ENCODE data around the gene PCBP3. TPM values are rescaled to one million over a fixed set of nuclear protein-coding genes. Genes with fewer than 3 reads are reported as not detected.

PCBP3 gene
- total RNA-seq, 1 donor, result 1.1 TPM

DNA sequence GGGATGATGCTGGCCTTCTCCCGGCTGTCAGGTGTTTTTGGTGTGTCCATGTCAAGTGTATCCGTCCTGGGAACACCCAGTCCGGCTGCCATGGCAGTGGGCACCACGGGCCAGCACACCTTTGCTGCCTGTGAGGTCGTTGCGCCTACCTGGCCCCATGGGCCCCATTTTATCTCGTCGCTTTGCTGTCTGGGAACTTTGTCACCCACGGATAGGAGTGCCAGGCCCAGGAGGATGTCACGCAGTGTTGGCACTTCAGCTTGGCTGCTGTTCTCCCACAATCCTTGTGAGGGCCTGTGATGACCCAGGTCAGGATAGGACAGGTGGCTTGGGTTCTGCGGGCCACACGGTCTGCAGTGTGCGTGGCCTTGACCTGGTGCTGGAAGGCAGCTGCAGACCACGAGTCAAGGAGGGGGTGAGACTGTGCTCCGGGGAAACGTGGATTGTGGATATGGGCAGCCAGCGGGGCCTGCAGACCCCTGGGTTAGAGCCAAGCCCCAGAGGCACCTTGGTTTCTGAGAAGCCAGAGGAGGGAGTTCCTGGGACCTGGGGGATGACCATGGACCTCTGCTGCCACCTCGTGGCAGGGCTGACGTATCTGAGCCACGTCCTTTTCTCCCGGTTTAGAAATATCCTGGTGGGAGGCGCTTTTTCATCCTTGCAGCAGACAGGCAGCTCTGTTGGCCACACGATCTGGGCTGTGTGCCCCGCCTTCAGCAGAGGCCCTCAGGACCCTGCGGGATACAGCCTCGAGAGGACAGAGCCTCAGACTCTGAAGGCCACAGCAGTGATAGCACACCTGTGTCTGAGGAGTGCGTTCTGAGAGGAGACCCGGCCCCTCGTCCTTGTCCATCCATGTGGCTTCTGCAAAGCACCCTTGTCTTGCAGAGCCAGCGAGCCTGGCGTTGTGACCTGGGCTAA is 176.9 kb downstream of the PCBP3 start:
- Histone ChIP-seq H3K4me1 (ENCODE audit: insufficient read depth, low read length) (peaks cover 21% of the 10 kb centered on the region), H3K79me2 (ENCODE audit: insufficient read depth, low read length) (no peaks in the 10 kb centered on the region), H3K36me3 (ENCODE audit: insufficient read depth, low read length) (no peaks in the 10 kb centered on the region), H2AFZ (ENCODE audit: low read length) (no peak overlapping the region), H3K4me2 (ENCODE audit: insufficient read depth, low read length) (no peak overlapping the region), H4K20me1 (ENCODE audit: insufficient read depth, low read length) (no peaks in the 10 kb centered on the region), H3K27ac (ENCODE audit: low read depth, low read length) (peak overlapping the region; percentile 84), H3K27me3 (ENCODE audit: insufficient read depth, low read length) (peaks cover 14% of the 10 kb centered on the region), H3K9me3 (ENCODE audit: low read depth, low read length) (no peaks in the 10 kb centered on the region), H3K4me3 (ENCODE audit: insufficient read depth, low read length) (no peak overlapping the region)
- DNase-seq (ENCODE audit: insufficient read length, low spot score, missing footprints), result peak; percentile 99
- TF ChIP-seq, protein P1, sequence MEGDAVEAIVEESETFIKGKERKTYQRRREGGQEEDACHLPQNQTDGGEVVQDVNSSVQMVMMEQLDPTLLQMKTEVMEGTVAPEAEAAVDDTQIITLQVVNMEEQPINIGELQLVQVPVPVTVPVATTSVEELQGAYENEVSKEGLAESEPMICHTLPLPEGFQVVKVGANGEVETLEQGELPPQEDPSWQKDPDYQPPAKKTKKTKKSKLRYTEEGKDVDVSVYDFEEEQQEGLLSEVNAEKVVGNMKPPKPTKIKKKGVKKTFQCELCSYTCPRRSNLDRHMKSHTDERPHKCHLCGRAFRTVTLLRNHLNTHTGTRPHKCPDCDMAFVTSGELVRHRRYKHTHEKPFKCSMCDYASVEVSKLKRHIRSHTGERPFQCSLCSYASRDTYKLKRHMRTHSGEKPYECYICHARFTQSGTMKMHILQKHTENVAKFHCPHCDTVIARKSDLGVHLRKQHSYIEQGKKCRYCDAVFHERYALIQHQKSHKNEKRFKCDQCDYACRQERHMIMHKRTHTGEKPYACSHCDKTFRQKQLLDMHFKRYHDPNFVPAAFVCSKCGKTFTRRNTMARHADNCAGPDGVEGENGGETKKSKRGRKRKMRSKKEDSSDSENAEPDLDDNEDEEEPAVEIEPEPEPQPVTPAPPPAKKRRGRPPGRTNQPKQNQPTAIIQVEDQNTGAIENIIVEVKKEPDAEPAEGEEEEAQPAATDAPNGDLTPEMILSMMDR (IDR thresholded peaks at IDR 0.05; ENCODE audit: extremely low read depth, low read depth, low read length), result peak; percentile 83

GRCh38 chr21:45821315-45821962 is 177.9 kb downstream of the PCBP3 start:
- Histone ChIP-seq H3K27me3 (ENCODE audit: insufficient read depth, low read length) (peaks cover 21% of the 10 kb centered on the region), H3K79me2 (ENCODE audit: insufficient read depth, low read length) (no peaks in the 10 kb centered on the region), H4K20me1 (ENCODE audit: insufficient read depth, low read length) (no peaks in the 10 kb centered on the region), H3K9me3 (ENCODE audit: low read depth, low read length) (no peaks in the 10 kb centered on the region), H2AFZ (ENCODE audit: low read length) (no peak overlapping the region), H3K27ac (ENCODE audit: low read depth, low read length) (no peak overlapping the region), H3K4me3 (ENCODE audit: insufficient read depth, low read length) (no peak overlapping the region), H3K4me2 (ENCODE audit: insufficient read depth, low read length) (no peak overlapping the region), H3K36me3 (ENCODE audit: insufficient read depth, low read length) (no peaks in the 10 kb centered on the region), H3K4me1 (ENCODE audit: insufficient read depth, low read length) (peaks cover 21% of the 10 kb centered on the region)
- TF ChIP-seq, protein P1 (IDR thresholded peaks at IDR 0.05; ENCODE audit: extremely low read depth, low read depth, low read length), result no peak
- peak; percentile 3 for DNase-seq (ENCODE audit: insufficient read length, low spot score, missing footprints)

DNA sequence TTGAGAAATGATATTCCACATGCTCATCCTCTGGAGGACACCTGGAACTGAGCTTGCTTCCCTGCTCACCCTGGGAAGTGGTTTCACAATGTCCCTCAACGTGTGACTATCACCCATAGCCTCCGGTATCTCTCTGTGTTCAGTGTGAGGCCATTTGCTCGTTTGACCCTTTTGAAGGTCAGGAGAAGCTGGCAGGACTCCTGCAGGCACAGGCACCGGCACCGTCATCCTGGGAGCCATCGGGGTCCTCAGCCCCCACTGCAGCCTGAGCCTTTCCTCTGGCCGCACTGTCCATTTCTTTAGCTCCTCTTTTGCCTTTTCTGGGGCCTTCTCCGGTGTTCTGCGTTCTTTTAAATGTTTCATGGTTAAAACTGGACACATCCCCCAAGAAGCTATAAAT is 178.5 kb downstream of the PCBP3 start:
- peaks cover 21% of the 10 kb centered on the region for H3K4me1 ChIP-seq (ENCODE audit: insufficient read depth, low read length)
- H3K9me3 ChIP-seq (ENCODE audit: low read depth, low read length), result no peaks in the 10 kb centered on the region
- no peaks in the 10 kb centered on the region for H3K36me3 ChIP-seq (ENCODE audit: insufficient read depth, low read length)
- peak; percentile 6 for DNase-seq (ENCODE audit: insufficient read length, low spot score, missing footprints)
- no peak overlapping the region for H2AFZ ChIP-seq (ENCODE audit: low read length)
- H3K27ac ChIP-seq (ENCODE audit: low read depth, low read length), result no peak overlapping the region
- no peaks in the 10 kb centered on the region for H3K79me2 ChIP-seq (ENCODE audit: insufficient read depth, low read length)
- TF ChIP-seq, protein P1 (IDR thresholded peaks at IDR 0.05; ENCODE audit: extremely low read depth, low read depth, low read length), result no peak
- H4K20me1 ChIP-seq (ENCODE audit: insufficient read depth, low read length), result no peaks in the 10 kb centered on the region
- no peak overlapping the region for H3K4me3 ChIP-seq (ENCODE audit: insufficient read depth, low read length)
- H3K4me2 ChIP-seq (ENCODE audit: insufficient read depth, low read length), result no peak overlapping the region
- H3K27me3 ChIP-seq (ENCODE audit: insufficient read depth, low read length), result peaks cover 26% of the 10 kb centered on the region
